Measurements from ENCODE around the gene PTPN1.

GRCh38 chr20:50634191-50634590, 124.0 kb downstream of the PTPN1 start:
- TF ChIP-seq GATA3 (IDR thresholded peaks at IDR 0.05; ENCODE audit: low read depth, low read length) (no peak), GATA2 (IDR thresholded peaks at IDR 0.05; ENCODE audit: low read depth, low read length) (no peak)
